Endothelial cell of umbilical vein (primary cell): ENCODE results near the gene UBXN6. TPM values are rescaled to one million over a fixed set of nuclear protein-coding genes. Genes with fewer than 3 reads are reported as not detected.

ENCODE experiments used
- BruUV-seq: library from RNA; stranded (reverse); fragments of 400-500 nt; replicated peaks from 2 replicates; lab custom pipeline; 2021; lab: Mats Ljungman, UMichigan
- CTCF ChIA-PET: fragments of 300-600, 350-600 bp; sonication (Branson Sonifier 250); formaldehyde crosslinking; loops from one replicate; lab custom pipeline; 2021; ENCODE audit warnings: antibody characterized with exemption, inconsistent platforms; lab: Charles Lee
- POLR2A ChIA-PET: fragments of 300-600, 350-600 bp; sonication (Branson Sonifier 250); formaldehyde crosslinking; loops from one replicate; lab custom pipeline; 2021; ENCODE audit warnings: antibody characterized with exemption, inconsistent platforms; lab: Charles Lee
- DNase-seq: peaks from one replicate; pipeline ENCODE4 v3.0.0-alpha.2; 2011; ENCODE audit warnings: low read depth, low spot score
- FAIRE-seq: peaks from 2 replicates; lab custom pipeline; 2011; peaks lifted over from hg19 to GRCh38; lab: Jason Lieb, UNC
- H2AFZ ChIP-seq: 2 replicates; pipeline ENCODE4 v1.6.0; 2012; ENCODE audit warnings: low read depth, low read length, control low read depth, inconsistent platforms
- H3K27ac ChIP-seq: 2 replicates; pipeline ENCODE4 v1.5.1; 2011; ENCODE audit warnings: low read depth, mild to moderate bottlenecking, control low read depth, low read length, moderate library complexity; ENCODE audit not compliant: insufficient read depth
- H3K27me3 ChIP-seq, 2 experiments: 2 replicates each; pipeline versions ENCODE4 v1.6.0 to v1.6.1; 2011; ENCODE audit warnings: low read length in 2 of 2, mixed read lengths in 1 of 2; ENCODE audit not compliant: control insufficient read depth in 2 of 2, insufficient read depth in 2 of 2
- H3K36me3 ChIP-seq, 2 experiments: 2 replicates in 1 of 2; 3 replicates in 1 of 2; pipeline ENCODE4 v1.5.1; 2011; ENCODE audit warnings: low read length in 2 of 2, mild to moderate bottlenecking in 1 of 2, moderate library complexity in 1 of 2; ENCODE audit not compliant: control insufficient read depth in 2 of 2, insufficient read depth in 2 of 2; ENCODE audit errors: extremely low read depth in 1 of 2
- H3K4me1 ChIP-seq: 3 replicates; pipeline ENCODE4 v1.5.1; 2011; ENCODE audit warnings: mild to moderate bottlenecking, low read length; ENCODE audit not compliant: control insufficient read depth, insufficient read depth; ENCODE audit errors: extremely low read depth
- H3K4me2 ChIP-seq: 2 replicates; pipeline ENCODE4 v1.6.1; 2011; ENCODE audit warnings: low read length, control low read depth, mixed read lengths; ENCODE audit not compliant: insufficient read depth
- H3K4me3 ChIP-seq, 3 experiments: fragments of 200-600 bp in 1 of 3; sonication (generic), shearing (Covaris generic) in 1 of 3; replicated peaks in 1 of 3; 2 replicates each; pipeline ENCODE4 v1.5.1; 2011 to 2016; ENCODE audit warnings: control low read depth in 3 of 3, low read length in 3 of 3, mild to moderate bottlenecking in 2 of 3, inconsistent platforms in 1 of 3, low read depth in 1 of 3, moderate library complexity in 1 of 3; ENCODE audit not compliant: insufficient read depth in 1 of 3
- H3K79me2 ChIP-seq: 2 replicates; pipeline ENCODE4 v1.6.0; 2012; ENCODE audit warnings: low read length, inconsistent platforms; ENCODE audit not compliant: control insufficient read depth, insufficient read depth
- H3K9ac ChIP-seq: replicated peaks from 2 replicates; pipeline ENCODE3; 2011; ENCODE audit warnings: low read length, control low read depth; ENCODE audit not compliant: insufficient read depth; ENCODE audit errors: extremely low read depth
- H3K9me1 ChIP-seq: replicated peaks from 3 replicates; pipeline ENCODE4 v1.6.0; 2011; ENCODE audit warnings: mild to moderate bottlenecking, low read length; ENCODE audit not compliant: control insufficient read depth, insufficient read depth; ENCODE audit errors: extremely low read depth
- H3K9me3 ChIP-seq: replicated peaks from 2 replicates; pipeline ENCODE4 v1.5.1; 2012; ENCODE audit warnings: low read length, inconsistent platforms; ENCODE audit not compliant: control insufficient read depth, insufficient read depth
- H4K20me1 ChIP-seq: replicated peaks from 2 replicates; pipeline ENCODE3; 2011; ENCODE audit warnings: mild to moderate bottlenecking, low read length; ENCODE audit not compliant: control insufficient read depth, insufficient read depth; ENCODE audit errors: extremely low read depth
- GATA2 ChIP-seq: IDR thresholded peaks from 2 replicates; pipeline ENCODE4 v1.7.0; 2011; ENCODE audit warnings: low read depth, mild to moderate bottlenecking, moderate library complexity, mixed read lengths, low read length; ENCODE audit not compliant: insufficient read length, insufficient read depth
- MYC ChIP-seq: IDR thresholded peaks from one replicate; pipeline ENCODE4 v1.6.1; 2011; ENCODE audit warnings: mild to moderate bottlenecking, low read depth, low read length
- POLR2A ChIP-seq: IDR thresholded peaks from 2 replicates; pipeline ENCODE4 v1.6.1; 2012; ENCODE audit warnings: low read depth, mild to moderate bottlenecking, control low read depth, low read length
- dilution Hi-C: fragments of 300-500 bp; cut with MboI; formaldehyde crosslinking; loops from one replicate; pipeline ENCODE4 v1.15.0; 2019; ENCODE audit warnings: low sequenced_read_pairs; ENCODE audit not compliant: extremely low pct_ligation_motif_present
- intact Hi-C: fragments of 100-400 bp; cut with micrococcal nuclease; formaldehyde crosslinking; loops from one replicate; pipeline ENCODE4 v1.10.0; 2022
- polyA plus RNA-seq, 4 experiments: library from polyadenylated mRNA; depleted of rRNA in 3 of 4; stranded (reverse) in 3 of 4; unstranded in 1 of 4; fragments of >200 nt; gene quantifications; 2 replicates each; pipeline versions ENCODE4 v1.2.1 to v1.2.3, GENCODE V29; 2011 to 2012; ENCODE audit warnings: missing spikeins in 1 of 4
- total RNA-seq: library from RNA; stranded (reverse); gene quantifications from 2 replicates; pipeline ENCODE4 v1.2.3, GENCODE V29; 2021
- TF ChIP-seq, protein P1 (sequence below): IDR thresholded peaks from 2 replicates; pipeline ENCODE4 v1.6.1; 2011; ENCODE audit not compliant: insufficient read depth, insufficient read length

UBXN6 gene
- total and polyA plus RNA-seq, 2 donors (not counting 3 experiments of a cell fraction or from before 2014, with no cell fraction given), result 78.5 to 93.7 TPM

DNA sequence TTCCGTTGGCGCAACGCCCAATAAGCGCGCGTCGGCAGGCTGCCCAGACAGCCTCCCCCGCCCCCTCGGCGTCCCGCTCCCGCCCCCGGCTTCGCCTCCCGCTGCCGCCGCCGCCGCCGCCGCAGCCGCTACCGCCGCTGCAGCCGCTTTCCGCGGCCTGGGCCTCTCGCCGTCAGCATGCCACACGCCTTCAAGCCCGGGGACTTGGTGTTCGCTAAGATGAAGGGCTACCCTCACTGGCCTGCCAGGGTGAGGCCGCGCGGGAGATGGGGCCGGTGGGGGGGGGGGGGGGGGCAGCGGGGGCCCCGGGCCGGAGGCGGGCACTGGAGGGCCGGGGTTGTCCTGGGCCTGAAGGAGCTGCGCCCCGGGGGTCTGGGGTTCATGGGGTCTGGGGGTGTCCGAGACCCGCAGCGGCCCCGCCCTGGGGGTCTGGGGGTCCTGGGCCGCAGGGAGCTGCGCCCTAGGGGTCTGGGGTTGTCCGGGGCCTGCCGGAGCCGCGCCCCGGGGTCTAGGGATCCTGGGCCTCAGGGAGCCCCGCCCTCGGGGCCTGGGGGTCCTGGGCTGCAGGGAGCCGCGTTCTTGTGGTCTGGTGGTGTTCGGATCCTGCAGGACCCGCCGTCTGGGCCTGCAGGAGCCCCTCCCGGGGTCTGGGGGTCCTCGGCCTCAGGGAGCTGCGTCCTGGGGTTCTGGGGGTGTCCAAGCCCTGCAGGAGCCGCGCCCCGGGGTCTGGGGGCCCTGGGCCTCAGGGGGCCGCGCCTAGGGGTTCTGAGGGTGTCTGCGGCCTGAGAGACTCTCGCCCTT, 14.8 kb upstream of the UBXN6 start, which contains the start of gene HDGFL2:
Gene HDGFL2, plus strand, starts transcription at position 124 of the 801 bp plus-strand sequence. Its CDS starts 54 bp downstream, at position 178.
- H3K9me3 ChIP-seq, result no peaks in the 10 kb centered on the region
- no peak for TF ChIP-seq GATA2
- ChIA-PET POLR2A (interaction anchor here (1.6 kb wide), 1 partner anchor 16 kb away, joined by 11 read pairs; no protein-coding TSS in a partner anchor), CTCF (interaction anchor here (0.5 to 2.6 kb wide), 7 partner anchors 10 to 102 kb away, joined by 3 to 13 read pairs (median 4); partner anchors contain the start of gene CHAF1A)
- no peaks in the 10 kb centered on the region for H4K20me1 ChIP-seq
- H3K79me2 ChIP-seq, result peaks cover 27% of the 10 kb centered on the region
- H3K4me3 ChIP-seq, result peak within 1 kb of the TSS; percentile 65 to 94 (median 93)
- peak within 1 kb of the TSS; percentile 68 for H3K9ac ChIP-seq
- H3K4me2 ChIP-seq, result peak within 1 kb of the TSS; percentile 74
- no peak for DNase-seq
- H3K36me3 ChIP-seq, result peaks cover 9 to 13% of the 10 kb centered on the region in 2 experiments
- no peaks in the 10 kb centered on the region for H3K27me3 ChIP-seq
- dilution Hi-C loops (no loop called here), intact Hi-C loops (loop anchor here (5.0 kb wide), 1 partner anchor 165 kb away; the partner anchor contains the start of gene TNFAIP8L1)
- peaks cover 12% of the 10 kb centered on the region for H3K4me1 ChIP-seq
- BruUV-seq, result no TSS peak
- H2AFZ ChIP-seq, result peak within 1 kb of the TSS; percentile 35
- no peaks in the 10 kb centered on the region for H3K9me1 ChIP-seq
- H3K27ac ChIP-seq, result peak within 1 kb of the TSS; percentile 68
- FAIRE-seq, result no peak

DNA sequence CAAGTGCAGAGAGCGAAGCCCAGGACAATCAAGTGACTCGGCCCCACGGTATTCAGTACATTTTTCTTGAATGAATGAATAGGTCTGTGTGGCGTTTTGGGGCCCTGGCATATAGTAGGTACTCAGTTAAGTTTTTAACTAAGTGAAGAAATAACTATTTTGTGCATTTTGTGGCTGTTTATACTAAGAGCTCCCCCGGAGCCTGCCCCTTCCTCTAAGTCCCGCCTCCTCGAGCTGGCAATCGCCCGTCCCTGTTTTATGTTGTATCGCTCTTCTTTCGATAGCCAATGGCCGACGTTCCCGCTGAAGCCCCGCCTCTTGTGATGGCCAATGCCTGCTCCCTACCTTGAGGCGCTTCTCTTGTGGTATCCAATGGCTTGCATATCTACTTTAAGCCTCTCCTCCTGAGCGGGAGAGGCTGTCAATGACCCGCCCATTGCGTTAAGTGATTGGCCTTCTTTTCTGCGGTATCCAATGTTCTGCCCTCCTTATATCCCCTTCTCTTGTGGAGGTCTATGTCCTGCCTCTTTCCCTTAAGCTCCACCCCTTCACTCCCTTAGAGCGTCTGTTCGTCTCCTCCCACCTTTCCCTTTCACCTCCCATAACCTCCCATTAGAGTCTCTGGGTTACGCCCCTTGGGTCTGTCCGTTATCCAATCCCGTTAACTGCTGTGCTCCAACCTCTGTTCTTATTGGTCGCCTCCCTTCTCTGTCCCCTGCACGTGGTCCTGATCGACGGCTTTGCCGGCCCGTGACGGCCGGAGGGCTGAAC, 14.0 kb upstream of the UBXN6 start:
- POLR2A ChIA-PET, result interaction anchor here (0.6 to 1.6 kb wide), 5 partner anchors 10 to 1399 kb away, joined by 3 to 11 read pairs (median 5); no protein-coding TSS in a partner anchor
- H2AFZ ChIP-seq, result peak overlapping the region; percentile 35

More for the DNA sequence above, 14.0 kb upstream of the UBXN6 start:
- Histone ChIP-seq H3K79me2 (peaks cover 24% of the 10 kb centered on the region), H4K20me1 (no peaks in the 10 kb centered on the region), H3K9me3 (no peaks in the 10 kb centered on the region), H3K4me1 (peaks cover 12% of the 10 kb centered on the region), H3K27ac (peak overlapping the region; percentile 68), H3K4me3 (peak overlapping the region; percentile 18 to 54 (median 34)), H3K9ac (peak overlapping the region; percentile 68), H3K9me1 (no peaks in the 10 kb centered on the region), H3K4me2 (peak overlapping the region; percentile 62), H3K27me3 (no peaks in the 10 kb centered on the region), H3K36me3 (peaks cover 6 to 7% of the 10 kb centered on the region in 2 experiments)
- FAIRE-seq (peak; percentile 100), DNase-seq (peak; percentile 100)
- intact Hi-C loops (loop anchor here (1.0 to 5.0 kb wide), 4 partner anchors 14 to 166 kb away; partner anchors contain the start of genes CHAF1A, TNFAIP8L1 and UBXN6), dilution Hi-C loops (no loop called here)
- BruUV-seq, result no TSS peak
- TF ChIP-seq POLR2A (peak; percentile 54), MYC (no peak)
- TF ChIP-seq, protein P1, sequence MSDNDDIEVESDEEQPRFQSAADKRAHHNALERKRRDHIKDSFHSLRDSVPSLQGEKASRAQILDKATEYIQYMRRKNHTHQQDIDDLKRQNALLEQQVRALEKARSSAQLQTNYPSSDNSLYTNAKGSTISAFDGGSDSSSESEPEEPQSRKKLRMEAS, result peak; percentile 99
- CTCF ChIA-PET, result interaction anchor here (0.7 to 2.6 kb wide), 14 partner anchors 9 to 205 kb away, joined by 3 to 13 read pairs (median 4); partner anchors contain the start of genes CHAF1A, PLIN4, SH3GL1 and UBXN6
